Stimulated activated CD4-positive, alpha-beta T cell treated with anti-CD3 and anti-CD28 coated beads, Interleukin-2, amount 100 ng/mL, for 4 hours (primary cell): ENCODE measurements around the gene SIRPB2.

Source experiments
- DNase-seq: peaks from one replicate; pipeline ENCODE4 v3.0.0-alpha.2; 2020; ENCODE audit warnings: low read depth

Gene SIRPB2

GRCh38 chr20:1471242-1471641 is 20.0 kb downstream of the SIRPB2 start:
- no peak for DNase-seq

DNA sequence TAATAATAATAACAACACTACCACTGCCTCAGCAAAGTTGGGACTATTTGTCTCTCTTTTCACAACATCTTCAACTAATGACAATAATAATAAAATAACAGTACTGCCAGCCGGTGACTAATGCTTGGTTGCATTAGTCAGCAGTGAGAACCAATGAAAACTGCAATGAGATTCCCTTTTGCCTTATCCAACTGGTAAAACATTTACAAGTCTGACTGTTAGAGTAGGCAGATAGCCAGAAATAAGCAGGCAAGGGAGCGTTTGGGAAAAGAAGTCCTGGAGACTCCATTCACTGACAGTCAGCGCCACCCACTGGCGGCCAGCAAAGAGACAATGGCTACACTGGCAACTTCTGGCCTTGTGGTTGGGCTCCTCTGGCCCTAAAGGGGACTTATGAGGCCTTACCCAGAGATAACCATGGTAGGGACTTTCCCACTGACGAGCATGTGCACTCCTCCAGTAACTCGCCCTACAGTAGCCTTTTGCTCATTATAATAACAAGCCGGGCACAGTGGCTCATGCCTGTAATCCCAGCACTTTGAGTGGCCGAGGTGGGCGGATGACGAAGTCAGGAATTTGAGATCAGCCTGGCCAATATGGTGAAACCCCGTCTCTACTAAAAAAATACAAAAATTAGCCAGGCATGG is 21.2 kb downstream of the SIRPB2 start:
- no peak for DNase-seq

- no peak for DNase-seq
These were observed 21.8 kb downstream of the SIRPB2 start for GRCh38 chr20:1469306-1469905.

GRCh38 chr20:1468117-1468624 is 23.0 kb downstream of the SIRPB2 start:
- DNase-seq: no peak

DNA sequence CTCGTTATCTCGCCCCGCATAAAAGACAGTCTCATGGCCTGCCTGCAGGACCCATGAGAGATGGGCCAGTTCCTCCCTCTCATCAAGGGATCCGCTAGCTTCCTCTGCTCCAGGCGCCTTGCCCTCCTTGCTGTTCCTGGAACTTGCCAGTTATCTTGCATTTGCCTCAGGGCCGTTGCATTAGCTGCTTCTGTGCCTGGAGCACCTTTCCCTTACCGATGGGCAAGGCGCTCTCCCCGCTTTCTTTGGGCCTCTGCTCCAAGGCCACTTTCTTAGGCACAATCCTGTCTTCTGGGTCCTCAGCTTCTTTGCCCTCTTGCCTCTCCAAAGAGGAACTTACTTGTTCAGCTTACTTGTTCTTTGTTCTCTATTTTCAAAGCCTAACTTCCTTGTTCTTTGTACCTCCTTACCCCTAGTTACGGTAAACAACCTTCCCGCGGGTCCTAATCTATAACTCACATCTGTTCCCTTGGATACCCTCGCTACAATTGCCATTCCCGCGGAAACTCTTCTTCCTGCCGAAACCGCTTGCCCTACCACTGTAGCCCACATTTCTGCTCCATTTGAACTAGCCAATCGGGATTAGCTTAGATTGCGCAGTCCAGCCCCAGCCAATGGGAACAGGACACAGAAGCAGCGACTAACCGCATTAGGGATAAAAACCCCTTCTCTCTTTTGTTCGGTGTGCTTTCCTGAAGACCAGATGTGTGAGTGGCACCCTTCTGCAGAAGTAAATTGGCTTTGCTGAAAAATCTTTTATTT is 23.7 kb downstream of the SIRPB2 start:
- DNase-seq: no peak

GRCh38 chr20:1467082-1467354 is 24.2 kb downstream of the SIRPB2 start:
- DNase-seq: no peak

- peak; percentile 94 for DNase-seq
These were observed 24.8 kb downstream of the SIRPB2 start, which contains the start of gene NSFL1C for GRCh38 chr20:1466211-1467081. Gene NSFL1C (minus strand): TSS chr20:1466849. CDS start chr20:1466824, 25 bp downstream.

DNA sequence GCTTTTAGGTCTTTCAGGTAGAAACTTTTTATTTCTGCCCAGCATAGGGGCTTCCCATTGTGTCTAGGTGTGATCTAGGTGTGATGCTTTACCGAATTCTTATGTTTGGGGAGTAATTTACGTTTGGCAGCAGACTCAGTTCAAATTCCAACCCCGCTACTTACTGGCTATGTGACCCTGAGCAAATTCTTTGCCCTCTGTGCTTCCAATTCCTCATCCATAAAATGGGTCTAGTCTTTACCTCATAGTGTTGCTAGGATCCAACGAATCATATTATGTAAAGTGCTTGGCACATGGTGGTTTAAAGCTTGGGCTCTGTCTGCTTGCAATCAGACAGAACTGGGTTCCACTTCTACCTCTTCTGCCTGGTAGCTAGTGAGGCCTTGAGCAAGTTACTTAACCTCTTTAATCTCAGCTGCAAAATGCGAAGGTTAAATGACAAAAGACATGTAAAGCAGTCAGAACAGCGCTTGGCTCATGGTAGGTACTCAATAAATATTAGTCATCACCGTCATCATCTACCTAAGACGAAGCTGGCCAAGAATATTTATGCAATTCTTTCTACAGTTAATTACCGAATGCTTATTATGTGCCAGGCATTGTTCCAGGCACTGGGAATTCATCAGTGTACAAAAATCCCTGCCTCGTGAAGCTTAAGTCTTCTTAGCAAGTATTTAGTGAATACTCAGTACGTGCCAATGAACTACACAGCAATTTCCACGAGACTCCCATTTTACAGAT is 25.6 kb downstream of the SIRPB2 start:
- no peak for DNase-seq

DNA sequence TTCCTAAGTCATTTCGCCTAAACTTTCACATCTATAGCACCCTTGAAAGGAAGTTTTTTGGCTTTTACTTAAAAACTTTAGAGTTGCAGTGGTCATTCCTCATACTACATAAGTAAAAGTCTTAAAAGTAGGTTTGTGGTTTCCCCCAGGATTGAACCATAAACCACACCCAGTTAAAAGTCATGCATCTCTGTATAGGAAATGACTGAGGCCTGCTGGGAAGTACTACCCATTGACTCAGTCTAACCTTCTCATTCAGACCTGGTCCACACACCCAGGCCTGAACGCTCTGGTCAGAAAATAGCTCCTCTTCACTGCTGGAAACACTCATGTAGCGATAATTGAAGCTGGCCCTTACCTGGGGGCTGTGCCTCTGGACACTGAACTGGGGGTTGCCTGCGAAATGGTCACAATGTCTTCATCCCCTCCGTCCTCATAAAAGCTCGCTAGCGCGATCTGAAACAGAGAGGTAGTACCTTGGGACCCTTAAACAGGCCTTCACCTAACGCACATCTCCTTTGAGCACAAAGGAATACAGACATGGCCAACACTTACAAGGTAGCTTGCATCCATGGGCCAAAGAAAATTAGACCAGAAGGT is 27.1 kb downstream of the SIRPB2 start:
- DNase-seq: no peak

DNA sequence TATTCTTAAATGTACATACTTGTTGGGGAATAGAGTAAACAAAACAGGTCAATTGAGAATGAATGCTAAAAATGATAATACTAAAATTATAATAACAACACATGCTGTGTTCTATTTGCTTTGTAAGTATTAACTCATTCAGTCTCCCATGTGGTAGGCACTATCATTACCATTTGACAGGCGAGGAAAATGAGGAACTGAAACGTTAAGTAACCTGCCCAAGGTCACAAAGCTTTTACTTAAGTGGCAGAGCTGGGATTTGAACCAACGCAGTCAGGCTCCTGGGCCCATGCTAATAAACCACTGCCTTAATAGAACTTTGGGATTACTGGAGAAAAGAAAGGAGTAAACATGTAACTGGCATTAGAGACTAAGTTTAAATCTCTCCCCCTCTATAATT is 28.4 kb downstream of the SIRPB2 start:
- DNase-seq: no peak

GRCh38 chr20:1462001-1462400 is 29.2 kb downstream of the SIRPB2 start:
- DNase-seq: no peak

GRCh38 chr20:1460275-1460674 is 30.9 kb downstream of the SIRPB2 start:
- DNase-seq: no peak

DNA sequence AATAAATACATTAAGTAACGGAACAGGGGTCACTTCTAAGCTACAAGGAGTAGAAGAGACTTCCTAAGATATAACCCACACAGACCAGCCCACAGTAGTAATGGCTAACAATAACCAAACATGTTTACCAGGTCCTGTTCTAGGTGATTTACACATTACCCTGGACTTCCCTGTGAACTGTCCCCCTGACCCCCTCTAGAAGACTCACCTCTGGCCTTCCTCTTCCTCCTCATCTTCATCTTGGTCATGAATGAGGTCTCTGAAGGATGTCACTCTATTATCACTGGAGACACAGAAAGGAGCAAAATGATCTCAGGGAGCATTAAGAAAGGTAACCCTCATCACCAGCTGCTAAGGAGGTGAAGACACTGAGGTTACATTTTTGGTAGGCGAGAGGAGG is 33.2 kb downstream of the SIRPB2 start:
- DNase-seq: no peak

DNA sequence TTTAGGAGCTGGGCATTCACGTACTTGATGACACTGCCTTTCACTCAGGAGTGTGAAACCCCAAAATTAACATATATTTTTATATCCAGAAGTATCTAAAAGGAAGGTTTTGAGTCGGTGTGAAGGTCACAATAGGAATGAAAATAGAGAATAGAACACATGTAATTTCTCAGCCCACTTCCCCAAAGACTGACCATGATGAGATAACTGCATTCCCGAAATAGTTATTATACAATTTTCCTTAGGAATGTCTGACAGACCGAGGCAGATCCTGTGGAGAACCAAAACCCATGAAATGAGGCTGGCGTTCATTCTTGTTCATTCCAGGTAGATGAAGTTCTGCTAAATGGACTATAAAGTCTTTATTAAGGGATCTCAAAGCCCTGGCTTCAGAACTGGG is 34.9 kb downstream of the SIRPB2 start:
- DNase-seq: no peak

DNA sequence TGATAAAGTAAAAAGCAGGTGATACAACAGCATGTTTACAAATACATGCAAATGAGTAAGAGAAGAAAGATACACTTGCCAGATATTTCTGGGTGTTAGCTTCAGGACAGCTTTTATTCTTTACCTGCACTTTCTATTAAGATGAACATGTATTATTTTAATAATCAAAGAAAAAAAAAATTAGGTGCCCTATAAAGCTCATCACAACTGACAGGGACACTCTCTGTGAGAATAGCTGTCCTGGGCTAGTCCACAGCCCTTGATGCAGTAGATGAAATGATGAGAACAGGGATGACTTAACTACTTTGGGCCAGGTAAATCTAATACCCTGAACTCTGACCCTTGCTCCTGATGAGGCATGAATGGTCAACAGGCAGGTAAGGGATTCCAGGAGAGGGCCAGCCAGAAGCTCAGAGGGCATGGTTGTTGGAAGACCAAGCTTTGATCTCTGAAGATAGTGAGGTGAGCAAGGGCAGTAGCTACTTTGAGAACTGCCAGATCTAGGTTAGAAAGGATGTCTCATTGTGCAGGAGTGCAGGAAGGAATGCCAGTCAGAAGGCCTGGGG is 40.2 kb downstream of the SIRPB2 start:
- no peak for DNase-seq

GRCh38 chr20:1449370-1449769 is 41.9 kb downstream of the SIRPB2 start:
- no peak for DNase-seq

DNA sequence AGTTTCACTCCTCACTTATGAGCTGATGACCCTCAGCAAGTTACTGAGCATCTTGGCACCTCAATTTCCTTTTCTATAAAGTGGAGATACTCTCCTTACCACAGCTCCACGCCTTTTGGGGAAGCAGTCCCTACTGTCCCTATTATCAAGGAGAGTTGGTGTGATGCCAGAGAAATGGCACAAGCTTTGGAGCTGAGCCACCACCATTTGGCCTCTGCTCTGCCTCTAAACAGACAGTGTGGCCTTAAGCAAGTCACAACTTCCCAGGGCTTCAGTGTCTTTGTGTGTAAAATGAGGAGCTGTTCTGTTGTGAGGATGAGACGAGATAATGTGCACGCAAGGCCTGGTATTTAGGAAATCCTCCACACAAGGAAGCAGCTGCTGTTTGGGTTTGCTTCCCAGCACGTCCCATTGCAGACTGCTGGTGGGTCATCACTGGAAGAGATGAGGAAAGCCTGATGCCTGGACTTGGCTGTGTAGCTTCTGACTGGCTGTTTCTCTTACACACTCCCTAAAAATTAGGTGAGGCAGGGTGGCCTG is 43.1 kb downstream of the SIRPB2 start:
- no peak for DNase-seq

DNA sequence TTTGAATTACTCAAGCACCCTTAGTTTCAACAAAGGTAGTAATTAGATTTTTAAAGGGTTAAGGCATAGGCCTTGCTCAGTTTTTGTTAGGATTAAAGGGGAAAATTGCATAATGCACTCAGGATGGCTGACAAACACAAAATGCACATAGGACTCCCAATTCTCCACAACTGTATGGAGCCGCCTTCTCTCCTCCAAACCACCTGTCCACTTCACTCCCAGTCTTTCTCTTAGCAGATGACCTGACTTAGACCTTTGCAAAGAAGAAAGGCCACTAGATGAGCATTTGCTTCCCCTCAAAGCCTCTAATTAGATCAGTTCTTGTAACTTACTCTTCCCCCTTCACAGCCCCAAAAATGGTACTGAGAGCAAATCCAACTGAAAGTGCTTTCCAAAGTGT is 44.7 kb downstream of the SIRPB2 start:
- no peak for DNase-seq

DNA sequence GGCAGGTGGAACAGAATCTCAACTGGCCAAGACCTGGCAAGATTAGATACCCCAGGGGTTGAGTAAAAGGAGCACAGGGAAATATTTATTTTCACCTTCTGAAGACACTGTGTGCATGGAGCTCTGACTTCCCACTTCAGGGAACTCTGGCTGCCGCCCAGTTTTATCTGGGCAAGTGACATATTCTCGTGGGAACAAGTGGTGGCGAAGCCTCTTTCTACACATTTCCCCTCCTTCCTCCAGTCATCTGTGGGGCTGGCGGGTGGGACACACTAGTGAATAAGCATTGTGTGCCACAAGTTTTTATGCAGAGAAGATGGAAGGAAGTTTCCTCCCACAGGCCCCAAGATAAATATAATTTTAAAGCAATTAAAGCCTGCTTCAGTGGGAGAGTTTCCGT is 48.1 kb downstream of the SIRPB2 start:
- DNase-seq: no peak

GRCh38 chr20:1442304-1442703 is 48.9 kb downstream of the SIRPB2 start:
- DNase-seq: no peak

GRCh38 chr20:1441133-1441532 is 50.1 kb downstream of the SIRPB2 start:
- DNase-seq: no peak
